ENCODE data around the gene NTNG2. TPM values are rescaled to one million over a fixed set of nuclear protein-coding genes. Genes with fewer than 3 reads are reported as not detected.

The NTNG2 gene
- total and polyA plus RNA-seq, 10 of the 15 experiments (the other 5 are each of a cell fraction or from before 2014, with no cell fraction given) = 0.37 to 0.79 (median 0.45) TPM; not detected in 6

GRCh38 chr9:132175431-132175830 is 13.6 kb downstream of the NTNG2 start:
- Histone ChIP-seq H3K4me1 (ENCODE audit: control insufficient read depth, insufficient read depth, low read length) (no peaks in the 10 kb centered on the region), H4K20me1 (ENCODE audit: control insufficient read depth, insufficient read depth) (no peaks in the 10 kb centered on the region), H3K27me3 (replicated peaks in 1 of 2; ENCODE audit: control insufficient read depth in 2 of 2, insufficient read depth in 2 of 2, low read length in 1 of 2) (peaks cover 1 to 4% of the 10 kb centered on the region in 2 experiments; a peak in 2 of 4 replicates), H3K36me3 (ENCODE audit: control insufficient read depth in 2 of 2, insufficient read depth in 2 of 2, low read length in 1 of 2) (no peaks in the 10 kb centered on the region), H2AFZ (ENCODE audit: control insufficient read depth, low read depth, low read length) (no peak overlapping the region), H3K9ac (ENCODE audit: control insufficient read depth, insufficient read depth, low read length) (no peak overlapping the region), H3K4me2 (ENCODE audit: control insufficient read depth, insufficient read depth) (no peak overlapping the region), H3K9me3 (replicated peaks; ENCODE audit: control insufficient read depth, insufficient read depth, low read length) (no peaks in the 10 kb centered on the region), H3K79me2 (ENCODE audit: control insufficient read depth, insufficient read depth, low read length) (no peaks in the 10 kb centered on the region), H3K27ac (ENCODE audit: control insufficient read depth, insufficient read depth) (no peak overlapping the region), H3K4me3 (no peak overlapping the region)
- ATAC-seq (no peak), FAIRE-seq (no peak), DNase-seq (ENCODE audit: low read depth, low spot score) (no peak)
- in situ Hi-C loops (cut with MboI) (no loop called here), intact Hi-C loops (cut with micrococcal nuclease; ENCODE audit: unreplicated experiment) (no loop called here)
- ChIA-PET CTCF (no interaction called here), RAD21 (ENCODE audit: unreplicated experiment) (no interaction called here), POLR2A (no interaction called here), SMC1A (ENCODE audit: uncharacterized antibody, unreplicated experiment) (no interaction called here)
- 24% methylated on average over 14 of the region's 14 CpGs for WGBS (ENCODE audit: insufficient coverage, insufficient replicate concordance, low lambda C conversion rate, missing lambda C conversion rate)
- BruUV-seq (replicated peaks) = no TSS peak
- no peak for TF ChIP-seq NFIC (IDR thresholded peaks at IDR 0.05; ENCODE audit: low read depth, low read length)
- TF ChIP-seq ZBED1 (IDR thresholded peaks at IDR 0.05; ENCODE audit: borderline replicate concordance) = no peak
- TF ChIP-seq NR2C1 (IDR thresholded peaks at IDR 0.05) = no peak
- TF ChIP-seq, protein P1, sequence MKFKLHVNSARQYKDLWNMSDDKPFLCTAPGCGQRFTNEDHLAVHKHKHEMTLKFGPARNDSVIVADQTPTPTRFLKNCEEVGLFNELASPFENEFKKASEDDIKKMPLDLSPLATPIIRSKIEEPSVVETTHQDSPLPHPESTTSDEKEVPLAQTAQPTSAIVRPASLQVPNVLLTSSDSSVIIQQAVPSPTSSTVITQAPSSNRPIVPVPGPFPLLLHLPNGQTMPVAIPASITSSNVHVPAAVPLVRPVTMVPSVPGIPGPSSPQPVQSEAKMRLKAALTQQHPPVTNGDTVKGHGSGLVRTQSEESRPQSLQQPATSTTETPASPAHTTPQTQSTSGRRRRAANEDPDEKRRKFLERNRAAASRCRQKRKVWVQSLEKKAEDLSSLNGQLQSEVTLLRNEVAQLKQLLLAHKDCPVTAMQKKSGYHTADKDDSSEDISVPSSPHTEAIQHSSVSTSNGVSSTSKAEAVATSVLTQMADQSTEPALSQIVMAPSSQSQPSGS (IDR thresholded peaks at IDR 0.05; ENCODE audit: low read length) = no peak
- TF ChIP-seq FOXK2 (IDR thresholded peaks at IDR 0.05) = no peak
- no peak for TF ChIP-seq CBX5 (IDR thresholded peaks at IDR 0.05; ENCODE audit: low read depth)
- no peak for TF ChIP-seq ATF3 (IDR thresholded peaks at IDR 0.05; ENCODE audit: borderline replicate concordance, extremely low read depth, low read depth, low read length)

DNA sequence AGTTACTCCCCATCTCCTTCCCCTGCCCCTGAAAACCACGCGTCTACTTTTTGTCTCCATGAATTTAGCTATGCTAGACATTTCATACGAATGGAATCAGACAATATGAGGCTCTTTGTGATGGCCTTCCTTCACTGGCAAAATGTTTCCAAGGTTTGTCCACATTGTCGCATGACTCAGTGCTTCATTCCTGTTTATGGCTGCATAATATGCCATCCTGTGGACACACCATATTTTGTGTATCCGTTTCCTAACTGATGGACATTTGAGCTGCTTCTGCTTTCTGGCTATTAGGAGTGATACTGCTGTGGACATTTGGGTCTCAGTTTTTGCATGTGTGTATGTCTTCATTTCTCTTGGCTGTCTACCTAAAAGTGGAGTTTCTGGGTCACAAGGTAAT is 14.5 kb downstream of the NTNG2 start:
- Histone ChIP-seq H4K20me1 (ENCODE audit: control insufficient read depth, insufficient read depth) (no peaks in the 10 kb centered on the region), H2AFZ (ENCODE audit: control insufficient read depth, low read depth, low read length) (no peak overlapping the region), H3K27me3 (replicated peaks in 1 of 2; ENCODE audit: control insufficient read depth in 2 of 2, insufficient read depth in 2 of 2, low read length in 1 of 2) (peaks cover 1 to 4% of the 10 kb centered on the region in 2 experiments; a peak in 2 of 4 replicates), H3K79me2 (ENCODE audit: control insufficient read depth, insufficient read depth, low read length) (no peaks in the 10 kb centered on the region), H3K4me2 (ENCODE audit: control insufficient read depth, insufficient read depth) (no peak overlapping the region), H3K4me3 (no peak overlapping the region), H3K36me3 (ENCODE audit: control insufficient read depth in 2 of 2, insufficient read depth in 2 of 2, low read length in 1 of 2) (no peaks in the 10 kb centered on the region), H3K9ac (ENCODE audit: control insufficient read depth, insufficient read depth, low read length) (no peak overlapping the region), H3K27ac (ENCODE audit: control insufficient read depth, insufficient read depth) (no peak overlapping the region), H3K4me1 (ENCODE audit: control insufficient read depth, insufficient read depth, low read length) (no peaks in the 10 kb centered on the region), H3K9me3 (replicated peaks; ENCODE audit: control insufficient read depth, insufficient read depth, low read length) (no peaks in the 10 kb centered on the region)
- WGBS (ENCODE audit: insufficient coverage, insufficient replicate concordance, low lambda C conversion rate, missing lambda C conversion rate) = 60% methylated on average over 5 of the region's 5 CpGs
- FAIRE-seq = no peak
- RAD21 ChIA-PET (ENCODE audit: unreplicated experiment) = no interaction called here
- SMC1A ChIA-PET (ENCODE audit: uncharacterized antibody, unreplicated experiment) = no interaction called here
- in situ Hi-C loops (cut with MboI) (no loop called here), intact Hi-C loops (cut with micrococcal nuclease; ENCODE audit: unreplicated experiment) (no loop called here)
- CTCF ChIA-PET = no interaction called here
- ATAC-seq = no peak
- BruUV-seq (replicated peaks) = no TSS peak
- POLR2A ChIA-PET = no interaction called here
- DNase-seq (ENCODE audit: low read depth, low spot score) = no peak
- no peak for TF ChIP-seq NFIC (IDR thresholded peaks at IDR 0.05; ENCODE audit: low read depth, low read length)
- no peak for TF ChIP-seq ZBTB11 (CRISPR knock-in tag; IDR thresholded peaks at IDR 0.05)
- TF ChIP-seq CTCF (IDR thresholded peaks at IDR 0.05 in 2 of 3, conservative IDR thresholded peaks at IDR 0.05 in 1 of 3; ENCODE audit: control insufficient read depth in 2 of 3, extremely low read depth in 1 of 3, insufficient read depth in 1 of 3, low read depth in 3 of 3, low read length in 3 of 3) = no peak
- no peak for TF ChIP-seq NR2F1 (conservative IDR thresholded peaks at IDR 0.05)
